ENCODE results near the gene TMED1. TPM values are rescaled to one million over a fixed set of nuclear protein-coding genes. Genes with fewer than 3 reads are reported as not detected.

TMED1 gene
- total and polyA plus RNA-seq, 2 donors (not counting 3 experiments of a cell fraction or from before 2014, with no cell fraction given): 31.2 to 60.4 TPM

DNA sequence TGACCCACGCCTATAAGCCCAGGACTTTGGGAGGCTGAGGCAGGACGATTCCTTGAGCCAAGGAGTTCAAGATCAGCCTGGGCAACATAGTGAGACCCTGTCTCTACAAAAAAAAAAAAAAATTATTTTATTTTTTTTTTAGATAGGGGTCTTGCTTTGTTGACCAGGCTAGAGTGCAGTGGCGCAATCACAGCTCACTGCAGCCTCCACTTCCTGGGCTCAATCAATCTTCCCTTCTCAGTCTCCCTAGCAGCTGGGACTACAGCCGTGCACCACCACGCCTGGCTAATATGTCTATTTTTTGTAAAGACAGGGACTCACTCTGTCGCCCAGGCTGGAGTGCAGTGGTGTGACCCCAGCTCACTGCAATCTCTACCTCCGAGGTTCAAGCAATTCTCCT is 16.9 kb upstream of the TMED1 start:
- intact Hi-C loops (cut with micrococcal nuclease) (no loop called here), dilution Hi-C loops (cut with MboI; ENCODE audit: extremely low pct_ligation_motif_present, low sequenced_read_pairs) (no loop called here)
- Histone ChIP-seq H3K79me2 (ENCODE audit: control insufficient read depth, insufficient read depth, low read length) (no peaks in the 10 kb centered on the region), H3K4me3 (replicated peaks in 1 of 3; ENCODE audit: insufficient read depth in 1 of 3, low read depth in 1 of 3, low read length in 3 of 3) (no peak overlapping the region), H3K27me3 (ENCODE audit: control insufficient read depth in 2 of 2, insufficient read depth in 2 of 2, low read length in 2 of 2) (peaks cover 0 to 1% of the 10 kb centered on the region in 2 experiments), H3K4me1 (ENCODE audit: control insufficient read depth, extremely low read depth, insufficient read depth, low read length) (no peaks in the 10 kb centered on the region), H3K4me2 (ENCODE audit: insufficient read depth, low read length) (no peak overlapping the region), H3K9me1 (replicated peaks; ENCODE audit: control insufficient read depth, extremely low read depth, insufficient read depth, low read length) (no peaks in the 10 kb centered on the region), H3K9ac (replicated peaks; ENCODE audit: extremely low read depth, insufficient read depth, low read length) (no peak overlapping the region), H4K20me1 (replicated peaks; ENCODE audit: control insufficient read depth, extremely low read depth, insufficient read depth, low read length) (no peaks in the 10 kb centered on the region), H3K9me3 (replicated peaks; ENCODE audit: control insufficient read depth, insufficient read depth, low read length) (no peaks in the 10 kb centered on the region), H2AFZ (ENCODE audit: low read depth, low read length) (no peak overlapping the region), H3K27ac (ENCODE audit: insufficient read depth, low read depth, low read length) (no peak overlapping the region), H3K36me3 (ENCODE audit: control insufficient read depth in 2 of 2, extremely low read depth in 1 of 2, insufficient read depth in 2 of 2, low read length in 2 of 2) (no peaks in the 10 kb centered on the region)
- no TSS peak for BruUV-seq (replicated peaks)
- no peak for TF ChIP-seq POLR2A (IDR thresholded peaks at IDR 0.05; ENCODE audit: low read depth, low read length)
- TF ChIP-seq, protein P1, sequence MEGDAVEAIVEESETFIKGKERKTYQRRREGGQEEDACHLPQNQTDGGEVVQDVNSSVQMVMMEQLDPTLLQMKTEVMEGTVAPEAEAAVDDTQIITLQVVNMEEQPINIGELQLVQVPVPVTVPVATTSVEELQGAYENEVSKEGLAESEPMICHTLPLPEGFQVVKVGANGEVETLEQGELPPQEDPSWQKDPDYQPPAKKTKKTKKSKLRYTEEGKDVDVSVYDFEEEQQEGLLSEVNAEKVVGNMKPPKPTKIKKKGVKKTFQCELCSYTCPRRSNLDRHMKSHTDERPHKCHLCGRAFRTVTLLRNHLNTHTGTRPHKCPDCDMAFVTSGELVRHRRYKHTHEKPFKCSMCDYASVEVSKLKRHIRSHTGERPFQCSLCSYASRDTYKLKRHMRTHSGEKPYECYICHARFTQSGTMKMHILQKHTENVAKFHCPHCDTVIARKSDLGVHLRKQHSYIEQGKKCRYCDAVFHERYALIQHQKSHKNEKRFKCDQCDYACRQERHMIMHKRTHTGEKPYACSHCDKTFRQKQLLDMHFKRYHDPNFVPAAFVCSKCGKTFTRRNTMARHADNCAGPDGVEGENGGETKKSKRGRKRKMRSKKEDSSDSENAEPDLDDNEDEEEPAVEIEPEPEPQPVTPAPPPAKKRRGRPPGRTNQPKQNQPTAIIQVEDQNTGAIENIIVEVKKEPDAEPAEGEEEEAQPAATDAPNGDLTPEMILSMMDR (IDR thresholded peaks at IDR 0.05; ENCODE audit: extremely low read depth in 1 of 2, insufficient read depth in 1 of 2, low read depth in 1 of 2, low read length in 2 of 2): no peak
- no peak for TF ChIP-seq GATA2 (IDR thresholded peaks at IDR 0.05; ENCODE audit: insufficient read depth, insufficient read length, low read depth, low read length)
- TF ChIP-seq FOS (IDR thresholded peaks at IDR 0.05; ENCODE audit: borderline replicate concordance, insufficient read depth, low read length): no peak
- no peak for TF ChIP-seq POLR2AphosphoS5 (IDR thresholded peaks at IDR 0.05; ENCODE audit: insufficient read depth, low read depth, low read length)
- TF ChIP-seq, protein P2, sequence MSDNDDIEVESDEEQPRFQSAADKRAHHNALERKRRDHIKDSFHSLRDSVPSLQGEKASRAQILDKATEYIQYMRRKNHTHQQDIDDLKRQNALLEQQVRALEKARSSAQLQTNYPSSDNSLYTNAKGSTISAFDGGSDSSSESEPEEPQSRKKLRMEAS (IDR thresholded peaks at IDR 0.05; ENCODE audit: insufficient read depth, insufficient read length): no peak
- no peak for TF ChIP-seq JUN (IDR thresholded peaks at IDR 0.05; ENCODE audit: borderline replicate concordance, insufficient read depth, insufficient read length, low read depth)
- TF ChIP-seq MYC (IDR thresholded peaks at IDR 0.05; ENCODE audit: low read depth, low read length): no peak
- no peak for TF ChIP-seq EZH2 (IDR thresholded peaks at IDR 0.05; ENCODE audit: borderline replicate concordance, low read depth, low read length, severe bottlenecking)
- FAIRE-seq (no peak), DNase-seq (ENCODE audit: low read depth, low spot score) (no peak)
- ChIA-PET POLR2A (no interaction called here), CTCF (interaction anchor here (0.6 to 5.6 kb wide), 3 partner anchors 8 to 18 kb away, joined by 3 to 56 read pairs (median 5); partner anchors contain the start of gene CARM1)

All from endothelial cell of umbilical vein (primary cell).